ENCODE results near the gene LPCAT1. TPM values are rescaled to one million over a fixed set of nuclear protein-coding genes. Genes with fewer than 3 reads are reported as not detected.

The LPCAT1 gene
- polyA plus RNA-seq, 5 donors, result 106 to 162 (median 120) TPM

GRCh38 chr5:1414311-1415058 is 109.3 kb downstream of the LPCAT1 start:
- DNase-seq, result no peak

- no peak for DNase-seq
Observed at GRCh38 chr5:1413611-1414241, 110.0 kb downstream of the LPCAT1 start.

- DNase-seq, result no peak
Observed at GRCh38 chr5:1413211-1413610, 110.5 kb downstream of the LPCAT1 start.

- no peak for DNase-seq
Observed at GRCh38 chr5:1412621-1413020, 111.1 kb downstream of the LPCAT1 start.

- DNase-seq, result no peak
Observed at GRCh38 chr5:1412163-1412562, 111.6 kb downstream of the LPCAT1 start.

Other genes with a start within 250 kb of the LPCAT1 start
- gene TERT, start 228.9 kb downstream of the LPCAT1 start, polyA plus RNA-seq (ENCODE audit: insufficient read depth in 1 of 5, insufficient read length in 5 of 5, low replicate concordance in 1 of 5), result under 1 TPM; 0.13 to 0.48 (median 0.31) TPM
- gene CLPTM1L, start 178.9 kb downstream of the LPCAT1 start, polyA plus RNA-seq (ENCODE audit: insufficient read depth in 1 of 5, insufficient read length in 5 of 5, low replicate concordance in 1 of 5), result 100 to 1,000 TPM in 2 of 5 donors, 10 to 100 TPM in 3; 81.2 to 109 (median 84.6) TPM
- gene SLC6A3, start 78.5 kb downstream of the LPCAT1 start, polyA plus RNA-seq (ENCODE audit: insufficient read depth in 1 of 5, insufficient read length in 5 of 5, low replicate concordance in 1 of 5), result 1 to 10 TPM; 1.3 to 4.4 (median 3.0) TPM

Measured in right lung (tissue), 5 donors.